IMR-90 (cell line): Measurements from ENCODE around the gene PFKP. TPM values are rescaled to one million over a fixed set of nuclear protein-coding genes. Genes with fewer than 3 reads are reported as not detected.

Experiments
- ATAC-seq: fragments of 200-7000 bp; cut with Tn5 transposase; 2 replicates; pipeline ENCODE4 v1.9.1; 2020; ENCODE audit warnings: low read depth, mild to moderate bottlenecking, moderate library complexity
- BruUV-seq: library from RNA; stranded (reverse); fragments of 400-500 nt; replicated peaks from 2 replicates; lab custom pipeline; 2021; lab: Mats Ljungman, UMichigan
- CTCF ChIA-PET: fragments of 300-600 bp; formaldehyde crosslinking; extraction: SDS; loops from one replicate; lab custom pipeline; 2021; ENCODE audit warnings: antibody characterized with exemption; lab: Yijun Ruan, JAX
- POLR2A ChIA-PET: fragments of 300-600 bp; sonication (Branson Sonifier 250); formaldehyde crosslinking; loops from one replicate; lab custom pipeline; 2022; ENCODE audit warnings: antibody characterized with exemption; ENCODE audit not compliant: unreplicated experiment; lab: Charles Lee
- DNase-seq: peaks from one replicate; pipeline ENCODE4 v3.0.0; 2013
- H2AFZ ChIP-seq: replicated peaks from 2 replicates; pipeline ENCODE3; 2013; ENCODE audit warnings: low read length, mild to moderate bottlenecking; ENCODE audit not compliant: poor library complexity
- H2AK5ac ChIP-seq: 2 replicates; pipeline ENCODE4 v1.6.1; 2013; ENCODE audit warnings: low read depth, low read length, inconsistent platforms
- H2AK9ac ChIP-seq: replicated peaks from 2 replicates; pipeline ENCODE3; 2013; ENCODE audit warnings: mild to moderate bottlenecking, low read depth, low read length, moderate library complexity; ENCODE audit not compliant: poor library complexity
- H2BK120ac ChIP-seq: 2 replicates; pipeline ENCODE4 v1.6.1; 2013; ENCODE audit warnings: low read depth, low read length, inconsistent platforms
- H2BK15ac ChIP-seq: 3 replicates; pipeline ENCODE4 v1.6.1; 2013; ENCODE audit warnings: low read depth, low read length, inconsistent platforms
- H2BK20ac ChIP-seq: 2 replicates; pipeline ENCODE4 v1.6.1; 2013; ENCODE audit warnings: low read depth, mild to moderate bottlenecking, inconsistent platforms, low read length, moderate library complexity
- H2BK5ac ChIP-seq: 2 replicates; pipeline ENCODE4 v1.6.1; 2013; ENCODE audit warnings: mild to moderate bottlenecking, low read depth, low read length, inconsistent platforms; ENCODE audit not compliant: poor library complexity, severe bottlenecking
- H3K14ac ChIP-seq: replicated peaks from 2 replicates; pipeline ENCODE4 v1.6.1; 2013; ENCODE audit warnings: low read depth, low read length, inconsistent platforms
- H3K18ac ChIP-seq: 2 replicates; pipeline ENCODE4 v1.6.1; 2013; ENCODE audit warnings: low read depth, low read length, control low read depth
- H3K23ac ChIP-seq: 2 replicates; pipeline ENCODE4 v1.6.1; 2013; ENCODE audit warnings: low read depth, low read length, inconsistent platforms
- H3K27ac ChIP-seq: 2 replicates; pipeline ENCODE4 v1.5.1; 2013; ENCODE audit warnings: mild to moderate bottlenecking, control low read depth, low read length; ENCODE audit not compliant: insufficient read depth
- H3K27me3 ChIP-seq: 2 replicates; pipeline ENCODE4 v1.6.1; 2013; ENCODE audit warnings: low read length; ENCODE audit not compliant: control insufficient read depth, insufficient read depth
- H3K36me3 ChIP-seq: 2 replicates; pipeline ENCODE4 v1.6.1; 2013; ENCODE audit warnings: low read length, mixed read lengths; ENCODE audit not compliant: control insufficient read depth, insufficient read depth
- H3K4ac ChIP-seq: 2 replicates; pipeline ENCODE4 v1.6.1; 2013; ENCODE audit warnings: low read depth, low read length, inconsistent platforms
- H3K4me1 ChIP-seq: 2 replicates; pipeline ENCODE4 v1.6.1; 2013; ENCODE audit warnings: low read length, mixed read lengths; ENCODE audit not compliant: control insufficient read depth, insufficient read depth
- H3K4me2 ChIP-seq: 2 replicates; pipeline ENCODE4 v1.6.1; 2013; ENCODE audit warnings: low read depth, mild to moderate bottlenecking, control low read depth, low read length, moderate library complexity
- H3K4me3 ChIP-seq: 2 replicates; pipeline ENCODE4 v1.5.1; 2013; ENCODE audit warnings: low read depth, mild to moderate bottlenecking, control low read depth, low read length, moderate library complexity; ENCODE audit not compliant: insufficient read depth
- H3K56ac ChIP-seq: 2 replicates; pipeline ENCODE4 v1.6.1; 2013; ENCODE audit warnings: low read length, inconsistent platforms; ENCODE audit not compliant: insufficient read depth; ENCODE audit errors: extremely low read depth
- H3K79me1 ChIP-seq, 2 experiments: 2 replicates each; pipeline ENCODE4 v1.6.1; 2013; ENCODE audit warnings: low read length in 2 of 2, inconsistent platforms in 1 of 2, low read depth in 1 of 2
- H3K9ac ChIP-seq: 2 replicates; pipeline ENCODE4 v1.6.1; 2013; ENCODE audit warnings: low read depth, low read length, control low read depth
- H3K9me1 ChIP-seq: 2 replicates; pipeline ENCODE4 v1.6.1; 2013; ENCODE audit warnings: low read length, inconsistent platforms; ENCODE audit not compliant: insufficient read depth
- H3K9me3 ChIP-seq: 2 replicates; pipeline ENCODE4 v1.6.1; 2013; ENCODE audit warnings: low read length; ENCODE audit not compliant: control insufficient read depth, insufficient read depth
- H4K20me1 ChIP-seq: 2 replicates; pipeline ENCODE4 v1.6.1; 2013; ENCODE audit warnings: low read length, inconsistent platforms; ENCODE audit not compliant: insufficient read depth
- H4K5ac ChIP-seq: 2 replicates; pipeline ENCODE4 v1.6.1; 2013; ENCODE audit warnings: mild to moderate bottlenecking, low read depth, low read length, control low read depth
- H4K8ac ChIP-seq, 2 experiments: 2 replicates each; pipeline ENCODE4 v1.6.1; 2013; ENCODE audit warnings: low read depth in 2 of 2, low read length in 2 of 2, control low read depth in 1 of 2, inconsistent platforms in 1 of 2
- H4K91ac ChIP-seq: 2 replicates; pipeline ENCODE4 v1.6.1; 2013; ENCODE audit warnings: low read depth, low read length, inconsistent platforms; ENCODE audit not compliant: insufficient read depth
- MAFK ChIP-seq: IDR thresholded peaks from 2 replicates; pipeline ENCODE4 v1.6.1; 2012; ENCODE audit warnings: low read depth, low read length, improper control_type of control experiment
- WGBS, 2 experiments: methylation state at CpG; one replicate each; pipeline versions ENCODE4 v1.1.5 to v1.1.7; 2013; ENCODE audit warnings: missing lambda C conversion rate in 2 of 2; ENCODE audit not compliant: insufficient read length in 1 of 2; ENCODE audit errors: extremely low coverage in 2 of 2; 5-methylcytosine and 5-hydroxymethylcytosine counted together
- dilution Hi-C: fragments of 300-500 bp; cut with HindIII; formaldehyde crosslinking; loops from one replicate; pipeline ENCODE4 v1.14.3; 2018; ENCODE audit warnings: low sequenced_read_pairs; ENCODE audit not compliant: unreplicated experiment
- in situ Hi-C: fragments of 300-500 bp; cut with MboI; formaldehyde crosslinking; loops from 3 replicates; pipeline ENCODE4 v1.14.3; 2019; ENCODE audit warnings: low sequenced_read_pairs, inconsistent platforms, mixed read lengths
- intact Hi-C: fragments of 100-400 bp; cut with micrococcal nuclease; formaldehyde crosslinking; loops from 2 replicates; pipeline ENCODE4 v1.10.0; 2022
- polyA plus RNA-seq, 3 experiments: library from polyadenylated mRNA; depleted of rRNA; stranded (reverse); fragments of >200 nt; gene quantifications; 2 replicates each; pipeline ENCODE4 v1.2.3, GENCODE V29; 2012; ENCODE audit warnings: low replicate concordance in 1 of 3
- total RNA-seq: library from RNA; depleted of rRNA; stranded (reverse); fragments of >200 nt; gene quantifications from 2 replicates; pipeline ENCODE4 v1.2.3, GENCODE V29; 2012

PFKP gene
- total and polyA plus RNA-seq, 2 of the 4 experiments (the other 2 are of a cell fraction), result 223 to 294 TPM

DNA sequence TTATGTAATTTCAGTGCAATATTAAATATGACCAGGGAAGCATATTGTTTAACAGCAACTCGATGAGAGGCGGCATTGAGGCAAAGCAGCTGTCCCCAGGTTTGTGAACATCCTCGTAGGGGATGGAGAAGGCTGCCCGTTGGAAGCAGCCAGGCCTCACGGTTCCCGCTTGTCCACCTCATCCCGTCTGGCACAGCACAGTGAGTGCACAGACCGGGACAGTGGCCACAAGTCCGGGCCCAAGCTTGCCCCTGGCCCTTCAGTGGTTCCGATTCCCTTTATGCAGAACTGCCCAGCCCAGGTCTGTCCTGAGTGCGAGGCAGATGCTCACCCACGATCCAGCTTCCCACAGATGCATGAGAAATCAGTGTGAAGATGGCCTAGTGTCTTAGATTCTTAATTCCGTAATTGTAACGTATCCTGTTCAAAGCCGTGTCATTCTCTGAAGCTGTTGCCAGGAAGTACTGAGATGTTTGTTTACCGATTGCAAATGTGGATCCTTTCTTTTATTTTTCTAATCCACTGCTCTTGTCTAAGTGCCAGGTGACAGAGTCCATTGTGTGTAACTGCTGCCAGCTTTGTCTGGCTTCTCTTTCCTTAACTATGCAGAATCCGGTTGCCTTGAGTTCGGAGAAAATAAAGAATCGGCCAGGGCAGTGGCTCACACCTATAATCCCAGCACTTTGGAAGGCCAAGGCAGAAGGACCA is 35.5 kb downstream of the PFKP start:
- Histone ChIP-seq H4K20me1 (peaks cover 22% of the 10 kb centered on the region), H3K4ac (peak overlapping the region; percentile 46), H3K27ac (peak overlapping the region; percentile 33), H3K18ac (no peak overlapping the region), H3K4me2 (no peak overlapping the region), H2BK120ac (peak overlapping the region; percentile 19; the same call in 1 of the 2 replicates), H3K36me3 (peaks cover 63% of the 10 kb centered on the region), H2BK5ac (peak overlapping the region; percentile 49), H2AK5ac (peak overlapping the region; percentile 20), H4K5ac (peak overlapping the region; percentile 15; the same call in 1 of the 2 replicates), H2BK15ac (0 out of 3 replicates have a peak overlapping the region, but pooled peaks have one; percentile 0), H3K9me3 (no peaks in the 10 kb centered on the region), H4K8ac (peak overlapping the region in 1 of 2 experiments; percentile 28; a peak in 2 of 4 replicates), H3K56ac (no peak overlapping the region), H3K79me1 (peaks cover 36 to 73% of the 10 kb centered on the region in 2 experiments), H3K27me3 (no peaks in the 10 kb centered on the region), H2AFZ (peak overlapping the region; percentile 0), H3K9me1 (peaks cover 28% of the 10 kb centered on the region), H2BK20ac (no peak overlapping the region), H3K4me1 (peaks cover 21% of the 10 kb centered on the region), H3K14ac (peak overlapping the region; percentile 39; the same call in 1 of the 2 replicates), H3K4me3 (no peak overlapping the region), H3K9ac (no peak overlapping the region), H4K91ac (no peak overlapping the region), H3K23ac (peak overlapping the region; percentile 59; the same call in 1 of the 2 replicates), H2AK9ac (no peak overlapping the region)
- no TSS peak for BruUV-seq
- intact Hi-C loops, result no loop called here
- ChIA-PET POLR2A (no interaction called here), CTCF (no interaction called here)
- dilution Hi-C loops, result no loop called here
- WGBS, 2 experiments, result 80% methylated on average over 5 of the region's 19 CpGs; no CpG with 5 or more reads in 1 of the 2 experiments
- TF ChIP-seq MAFK, result no peak
- in situ Hi-C loops, result no loop called here
- ATAC-seq, result no peak
- peak; percentile 36 for DNase-seq
